IPS-20b (cell line): Measurements from ENCODE around the gene RNU6-8.

ENCODE experiments used
- H3K27ac ChIP-seq: one replicate; pipeline ENCODE4 v1.5.1; 2013; ENCODE audit warnings: low read length
- H3K27me3 ChIP-seq: 2 replicates; pipeline ENCODE4 v1.6.1; 2013; ENCODE audit warnings: mild to moderate bottlenecking, low read length, inconsistent platforms; ENCODE audit not compliant: insufficient read depth
- H3K36me3 ChIP-seq: 2 replicates; pipeline ENCODE4 v1.6.1; 2013; ENCODE audit warnings: low read depth, mild to moderate bottlenecking, inconsistent platforms, low read length, moderate library complexity; ENCODE audit not compliant: insufficient read depth
- H3K4me1 ChIP-seq: 2 replicates; pipeline ENCODE4 v1.6.1; 2013; ENCODE audit warnings: mild to moderate bottlenecking, control low read depth, inconsistent platforms, low read length, moderate library complexity; ENCODE audit not compliant: insufficient read depth
- H3K4me3 ChIP-seq: 2 replicates; pipeline ENCODE4 v1.5.1; 2013; ENCODE audit warnings: mild to moderate bottlenecking, low read length, inconsistent platforms
- H3K9ac ChIP-seq: 2 replicates; pipeline ENCODE4 v1.6.1; 2013; ENCODE audit warnings: low read depth, mild to moderate bottlenecking, inconsistent platforms, low read length, moderate library complexity
- H3K9me3 ChIP-seq: 2 replicates; pipeline ENCODE4 v1.6.1; 2013; ENCODE audit warnings: mild to moderate bottlenecking, low read depth, low read length, inconsistent platforms; ENCODE audit not compliant: insufficient read depth

RNU6-8 gene

GRCh38 chr14:32186248-32186647 is 16.8 kb downstream of the RNU6-8 start:
- Histone ChIP-seq H3K4me3 (no peak overlapping the region), H3K4me1 (no peaks in the 10 kb centered on the region), H3K9ac (no peak overlapping the region), H3K27ac (no peak overlapping the region), H3K36me3 (no peaks in the 10 kb centered on the region), H3K27me3 (no peaks in the 10 kb centered on the region), H3K9me3 (peaks cover 8% of the 10 kb centered on the region; the same call in 1 of the 2 replicates)

- Histone ChIP-seq H3K9ac (no peak overlapping the region), H3K4me3 (no peak overlapping the region), H3K27me3 (no peaks in the 10 kb centered on the region), H3K36me3 (no peaks in the 10 kb centered on the region), H3K27ac (no peak overlapping the region), H3K4me1 (no peaks in the 10 kb centered on the region), H3K9me3 (peaks cover 8% of the 10 kb centered on the region; the same call in 1 of the 2 replicates)
Observed at GRCh38 chr14:32185097-32185496, 18.0 kb downstream of the RNU6-8 start.

- Histone ChIP-seq H3K27ac (no peak overlapping the region), H3K36me3 (no peaks in the 10 kb centered on the region), H3K4me3 (no peak overlapping the region), H3K9me3 (peaks cover 12% of the 10 kb centered on the region; the same call in 1 of the 2 replicates), H3K27me3 (no peaks in the 10 kb centered on the region), H3K4me1 (no peaks in the 10 kb centered on the region), H3K9ac (no peak overlapping the region)
Observed at GRCh38 chr14:32183151-32184058, 19.7 kb downstream of the RNU6-8 start.

GRCh38 chr14:32171469-32171868 is 31.6 kb downstream of the RNU6-8 start:
- no peaks in the 10 kb centered on the region for H3K9me3 ChIP-seq
- H3K4me3 ChIP-seq: no peak overlapping the region
- H3K9ac ChIP-seq: no peak overlapping the region
- peaks cover 2% of the 10 kb centered on the region; the same call in 1 of the 2 replicates for H3K4me1 ChIP-seq
- H3K27ac ChIP-seq: no peak overlapping the region
- no peaks in the 10 kb centered on the region for H3K27me3 ChIP-seq
- H3K36me3 ChIP-seq: no peaks in the 10 kb centered on the region

- H3K9me3 ChIP-seq: no peaks in the 10 kb centered on the region
- H3K27me3 ChIP-seq: no peaks in the 10 kb centered on the region
- no peaks in the 10 kb centered on the region for H3K36me3 ChIP-seq
- no peak overlapping the region for H3K27ac ChIP-seq
- H3K4me1 ChIP-seq: peaks cover 2% of the 10 kb centered on the region; the same call in 1 of the 2 replicates
- no peak overlapping the region for H3K4me3 ChIP-seq
- no peak overlapping the region for H3K9ac ChIP-seq
Observed at GRCh38 chr14:32169191-32169590, 33.9 kb downstream of the RNU6-8 start.

GRCh38 chr14:32167907-32168306 is 35.2 kb downstream of the RNU6-8 start:
- no peaks in the 10 kb centered on the region for H3K9me3 ChIP-seq
- peaks cover 2% of the 10 kb centered on the region; the same call in 1 of the 2 replicates for H3K4me1 ChIP-seq
- no peak overlapping the region for H3K9ac ChIP-seq
- no peak overlapping the region for H3K4me3 ChIP-seq
- H3K36me3 ChIP-seq: no peaks in the 10 kb centered on the region
- H3K27ac ChIP-seq: no peak overlapping the region
- no peaks in the 10 kb centered on the region for H3K27me3 ChIP-seq

GRCh38 chr14:32166924-32167323 is 36.1 kb downstream of the RNU6-8 start:
- H3K4me1 ChIP-seq: peaks cover 2% of the 10 kb centered on the region; the same call in 1 of the 2 replicates
- no peaks in the 10 kb centered on the region for H3K27me3 ChIP-seq
- no peak overlapping the region for H3K4me3 ChIP-seq
- H3K9ac ChIP-seq: no peak overlapping the region
- H3K36me3 ChIP-seq: no peaks in the 10 kb centered on the region
- no peak overlapping the region for H3K27ac ChIP-seq
- no peaks in the 10 kb centered on the region for H3K9me3 ChIP-seq

GRCh38 chr14:32166029-32166428 is 37.0 kb downstream of the RNU6-8 start:
- Histone ChIP-seq H3K4me3 (no peak overlapping the region), H3K27ac (no peak overlapping the region), H3K27me3 (no peaks in the 10 kb centered on the region), H3K4me1 (peaks cover 2% of the 10 kb centered on the region; the same call in 1 of the 2 replicates), H3K9ac (no peak overlapping the region), H3K9me3 (no peaks in the 10 kb centered on the region), H3K36me3 (no peaks in the 10 kb centered on the region)
